HG02759 (cell line): ENCODE results near the gene IGF2BP2.
"Not testable (repeated sequence)": the region's sequence is repeated elsewhere in the genome, so short reads cannot be mapped to it uniquely, and the experiment has no call there.

Source experiments
- ATAC-seq: cut with Tn5 transposase; IDR thresholded peaks from one replicate; pipeline ENCODE4 v1.9.1; 2021; ENCODE audit warnings: mild to moderate bottlenecking, moderate library complexity; ENCODE audit not compliant: unreplicated experiment

Gene IGF2BP2

DNA sequence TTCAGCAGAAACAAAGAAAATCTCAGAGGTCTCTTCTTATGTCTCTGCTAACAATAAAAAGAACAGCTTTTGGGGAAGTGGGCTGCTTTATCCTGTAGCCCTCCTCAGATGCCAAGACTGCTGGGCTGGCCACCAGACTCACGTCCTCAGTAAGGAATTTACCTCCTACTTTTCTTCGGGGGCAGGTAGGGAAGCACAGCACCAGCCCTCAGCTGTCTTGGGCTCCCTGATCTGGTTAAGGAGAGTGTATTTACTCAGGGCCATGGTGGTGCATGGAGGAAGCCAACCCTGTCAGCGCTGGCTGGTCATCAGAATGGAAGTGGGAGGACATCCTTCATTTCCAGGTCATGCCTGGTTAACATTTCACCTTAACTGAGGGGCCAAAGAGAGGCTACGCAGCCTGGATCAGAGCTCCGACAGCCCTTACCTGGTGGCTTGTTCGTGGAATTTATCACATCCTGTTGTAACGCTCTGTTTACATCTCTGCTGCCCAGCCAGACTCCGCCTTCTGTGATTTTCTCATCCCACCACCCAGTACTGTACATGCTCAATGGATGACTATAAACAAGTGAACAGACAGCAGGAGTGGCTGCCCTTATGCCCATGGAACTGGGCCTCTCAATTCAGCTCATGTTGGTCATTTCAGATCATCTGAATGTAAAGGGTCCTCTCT, 108.3 kb downstream of the IGF2BP2 start:
- ATAC-seq = no peak

DNA sequence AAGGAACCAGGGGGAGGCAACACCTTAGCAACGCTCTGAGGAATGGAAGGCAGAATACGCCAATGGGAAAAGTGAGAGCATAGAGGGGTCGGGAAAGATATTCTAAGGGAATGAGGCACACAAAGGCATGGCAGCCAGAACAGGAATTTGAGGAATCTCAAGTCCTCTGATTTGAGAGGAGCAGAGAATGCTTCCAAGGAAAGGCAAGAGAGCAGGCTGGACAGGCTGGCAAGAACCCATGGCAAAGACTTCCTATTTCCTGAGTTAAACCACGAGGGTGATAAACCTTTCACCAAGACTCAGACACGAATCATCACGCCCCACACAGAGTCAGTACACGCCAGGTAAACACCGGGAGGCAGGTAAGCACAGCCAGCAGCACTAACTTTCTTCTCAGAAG, 109.8 kb downstream of the IGF2BP2 start:
- ATAC-seq = no peak

DNA sequence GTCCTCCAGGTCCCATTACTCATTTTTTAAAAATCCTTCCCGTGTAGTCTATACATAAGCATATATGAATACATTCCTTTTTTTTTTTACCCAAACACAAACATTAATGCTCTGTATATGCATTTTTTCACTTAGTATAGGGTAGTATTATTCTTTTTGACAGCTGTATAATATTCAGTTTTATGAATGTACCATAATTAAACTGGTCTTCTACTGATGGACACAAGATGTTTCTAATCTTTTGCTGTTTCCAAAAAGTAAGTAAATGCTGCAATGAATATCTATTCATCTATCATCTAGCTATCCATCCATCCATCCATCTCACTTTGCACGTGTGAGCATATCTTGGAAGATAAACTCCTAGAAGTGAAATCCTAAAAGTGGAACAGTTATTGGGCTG, 110.8 kb downstream of the IGF2BP2 start:
- ATAC-seq = no peak

DNA sequence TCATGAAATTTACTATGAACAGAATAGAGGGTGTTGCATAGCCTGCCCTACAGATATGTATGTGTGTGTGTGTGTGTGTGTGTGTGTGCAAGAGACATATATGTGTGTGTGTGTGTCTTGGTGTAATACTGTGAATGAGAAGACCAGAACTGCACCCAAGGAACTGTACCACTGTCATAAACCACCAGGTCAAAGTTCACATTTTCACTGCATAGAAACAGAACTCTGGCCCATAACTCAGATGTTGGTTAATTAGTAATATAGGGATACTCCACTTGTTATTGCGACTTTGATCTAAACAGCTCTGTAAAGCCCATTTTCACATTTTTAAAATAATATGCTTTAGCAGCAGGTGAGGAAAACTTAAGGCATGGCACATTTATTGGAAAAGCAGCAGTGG, 111.8 kb downstream of the IGF2BP2 start:
- ATAC-seq = no peak

DNA sequence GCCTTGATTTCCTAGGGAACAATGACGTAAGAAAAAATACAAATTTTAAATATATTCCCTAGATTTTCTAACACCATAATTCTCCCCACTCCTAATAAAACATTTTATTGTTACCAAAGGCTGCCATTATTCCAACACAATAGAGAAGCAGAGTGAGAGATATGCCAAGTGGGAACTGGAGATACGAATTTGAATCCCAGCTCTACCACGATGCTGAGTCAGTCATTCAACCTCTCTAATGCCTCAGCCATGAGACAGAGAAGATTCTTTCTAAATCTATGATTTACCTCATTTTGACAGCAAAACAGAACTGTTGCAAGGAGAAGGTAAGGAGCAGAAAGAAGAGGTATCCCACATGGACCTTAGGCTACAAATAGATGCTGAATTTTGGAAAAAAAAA, 112.5 kb downstream of the IGF2BP2 start:
- no peak for ATAC-seq

DNA sequence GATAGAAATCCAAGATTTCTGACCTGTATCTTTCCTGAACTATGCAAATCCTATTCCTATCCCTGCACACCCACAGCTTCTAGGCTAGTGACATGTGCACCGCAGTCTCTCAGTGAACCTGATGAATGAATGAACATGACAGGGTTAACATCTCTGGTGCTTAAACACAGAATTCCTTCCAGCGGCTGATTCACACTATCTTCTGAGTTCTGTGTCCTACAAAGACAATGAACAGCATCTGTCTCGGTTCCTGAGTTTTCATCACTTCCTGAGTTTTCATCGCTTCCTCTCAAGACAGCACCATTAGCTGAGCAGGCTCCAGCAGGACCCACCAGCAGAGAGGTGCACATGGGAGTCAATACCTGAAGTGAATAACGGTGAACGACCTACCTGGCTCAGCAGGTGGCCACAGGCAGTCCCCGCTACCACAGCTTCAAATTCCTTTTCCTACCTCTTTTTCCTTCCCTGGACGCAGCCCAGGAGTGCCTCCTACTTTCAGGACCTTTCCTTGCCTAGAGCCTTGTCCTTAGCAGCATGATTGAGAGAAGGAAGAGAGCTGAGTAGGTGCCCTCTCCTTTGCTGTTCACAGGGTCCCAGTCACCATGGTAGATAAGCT, 113.5 kb downstream of the IGF2BP2 start:
- ATAC-seq = no peak

DNA sequence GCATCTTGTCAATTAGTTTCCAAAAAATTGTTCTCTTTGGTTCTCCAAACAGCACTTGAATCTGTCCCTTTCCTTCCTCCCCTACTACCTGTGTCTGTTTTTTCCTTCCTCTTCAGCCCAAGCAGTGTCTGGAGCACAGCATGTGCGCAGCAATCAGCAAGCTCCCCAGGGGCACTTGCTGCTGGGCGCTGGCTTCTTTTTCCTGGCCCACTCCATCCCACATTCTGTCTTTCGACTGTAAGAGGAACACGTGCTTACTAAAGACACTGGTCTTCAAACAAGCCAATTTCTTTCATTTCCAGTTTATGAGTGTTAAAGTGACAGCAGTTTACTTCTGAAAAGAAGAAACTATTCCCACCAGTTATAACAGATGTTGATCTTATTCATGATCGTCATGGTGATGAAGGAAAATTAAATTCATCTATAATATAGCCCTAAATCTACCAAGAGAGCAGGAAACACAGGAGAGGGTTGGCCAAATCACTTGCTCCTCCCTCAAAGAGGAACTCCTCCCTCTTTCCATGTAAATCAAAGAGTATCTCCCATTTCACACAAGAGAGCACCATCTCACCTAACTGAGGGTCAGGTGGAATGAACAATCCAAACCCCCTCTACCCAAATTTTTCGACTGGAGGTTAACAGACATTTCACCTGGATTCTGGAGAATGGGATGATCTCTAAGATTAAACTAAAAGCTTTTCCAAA, 115.4 kb downstream of the IGF2BP2 start:
- ATAC-seq = no peak

DNA sequence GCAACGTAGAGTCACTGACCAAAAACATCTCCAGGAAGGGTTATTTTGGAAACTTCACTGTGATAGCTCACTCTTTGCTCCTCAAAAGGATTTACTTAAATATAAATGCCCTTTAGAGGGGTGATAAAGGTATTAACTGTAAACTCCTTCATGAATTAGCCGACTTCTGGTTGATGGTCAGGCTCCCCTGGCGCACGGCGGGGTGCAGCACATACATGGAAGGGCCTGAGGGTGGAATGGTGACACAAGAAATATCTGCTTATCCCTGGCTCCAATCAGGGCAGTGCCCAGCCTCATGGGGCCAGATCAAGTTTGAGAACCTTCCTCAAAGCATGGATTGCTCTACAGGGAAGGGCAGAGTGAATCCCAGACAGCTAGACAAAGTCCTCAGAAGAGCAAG, 116.5 kb downstream of the IGF2BP2 start:
- no peak for ATAC-seq

DNA sequence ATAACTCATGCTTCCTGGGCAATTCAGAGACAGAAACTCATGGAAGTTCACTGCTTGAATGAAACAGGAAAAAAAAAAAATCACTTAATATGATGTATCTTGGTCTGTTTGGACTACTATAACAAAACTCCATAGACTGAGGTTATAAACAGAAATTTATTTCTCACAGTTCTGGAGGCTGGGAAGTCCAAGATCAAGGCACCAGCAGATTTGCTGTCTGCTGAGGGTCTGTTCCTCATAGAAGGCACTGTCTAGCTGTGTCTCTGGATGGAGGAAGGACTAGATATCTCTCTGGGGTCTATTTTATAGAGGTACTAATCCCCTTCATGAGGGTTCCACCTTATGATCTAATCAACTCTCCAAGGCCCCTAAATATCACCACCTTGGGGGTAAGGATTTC, 119.3 kb downstream of the IGF2BP2 start:
- no peak for ATAC-seq

DNA sequence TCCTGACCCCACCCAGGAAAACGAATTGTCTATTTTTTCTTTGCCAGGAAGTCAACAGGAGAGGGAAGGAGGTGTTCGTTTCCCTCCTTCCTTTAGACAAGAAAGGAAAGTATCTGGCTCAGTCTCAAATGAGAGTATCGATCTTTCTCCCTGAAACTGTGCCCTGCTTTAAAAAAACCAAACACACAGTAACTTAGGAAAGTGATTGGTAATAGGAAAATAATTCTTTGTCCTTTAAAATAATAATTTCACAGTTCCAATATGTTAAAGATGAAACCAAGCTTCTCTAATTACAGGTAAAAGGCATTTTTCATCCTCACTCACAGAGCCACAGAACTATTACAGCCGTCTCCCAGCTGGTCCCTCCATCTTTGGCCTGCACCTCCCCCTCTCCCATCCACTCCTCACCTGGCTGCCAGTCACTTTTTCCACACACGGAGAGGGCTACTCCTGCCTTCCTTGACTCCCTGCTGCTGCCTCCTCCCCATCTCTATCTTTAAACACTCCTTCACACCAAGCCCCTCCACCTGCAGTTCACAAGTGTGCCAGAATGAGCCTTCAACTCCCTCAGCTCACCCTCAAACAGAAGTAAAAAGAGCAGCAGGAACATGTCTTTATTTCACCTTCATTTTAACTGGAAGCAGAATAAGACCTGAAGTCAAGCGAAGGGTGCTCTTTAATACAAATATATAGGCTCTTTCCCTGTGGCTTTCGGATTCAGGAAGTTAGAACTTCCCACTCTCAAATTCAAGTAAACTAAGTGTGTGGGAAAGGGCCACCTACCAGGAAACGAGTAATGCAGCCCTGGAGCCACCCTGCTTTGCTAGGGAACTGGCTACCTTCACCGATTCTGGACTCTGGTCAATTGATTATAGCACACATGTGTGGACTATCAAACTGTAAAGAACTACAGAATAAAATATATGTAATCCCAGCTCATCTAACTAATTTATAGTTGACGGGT, 122.3 kb downstream of the IGF2BP2 start:
- ATAC-seq = no peak

DNA sequence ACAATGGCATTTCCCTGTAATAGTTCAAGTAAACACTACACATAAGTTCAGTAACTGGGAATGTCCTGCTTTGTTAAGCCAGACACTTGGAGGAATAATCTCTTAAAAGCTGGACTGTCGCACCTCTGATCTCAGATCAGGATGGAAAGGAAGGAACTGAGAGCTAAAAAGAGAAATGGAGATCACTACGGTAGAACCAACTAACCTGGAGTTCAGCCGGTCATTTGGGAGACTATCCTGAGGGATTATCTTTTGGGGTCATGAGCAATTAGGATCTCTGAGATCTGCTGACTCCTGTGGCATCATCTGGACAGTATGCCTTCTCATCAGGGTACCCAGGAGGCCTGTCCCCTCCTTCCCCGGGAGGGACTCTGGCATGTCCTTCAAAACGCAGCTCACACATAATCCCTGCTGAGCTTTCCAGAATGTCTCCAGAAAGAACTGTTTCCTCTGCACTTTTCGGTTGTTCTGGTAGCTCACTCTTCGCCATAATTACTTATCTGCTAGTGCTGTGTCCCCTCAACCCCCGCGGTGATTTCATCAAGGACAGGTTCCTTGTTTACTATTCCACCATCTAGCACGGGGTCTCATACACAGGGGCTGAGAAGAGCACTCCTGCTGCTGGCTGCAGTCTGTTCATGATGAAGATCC, 123.1 kb downstream of the IGF2BP2 start:
- no peak for ATAC-seq

DNA sequence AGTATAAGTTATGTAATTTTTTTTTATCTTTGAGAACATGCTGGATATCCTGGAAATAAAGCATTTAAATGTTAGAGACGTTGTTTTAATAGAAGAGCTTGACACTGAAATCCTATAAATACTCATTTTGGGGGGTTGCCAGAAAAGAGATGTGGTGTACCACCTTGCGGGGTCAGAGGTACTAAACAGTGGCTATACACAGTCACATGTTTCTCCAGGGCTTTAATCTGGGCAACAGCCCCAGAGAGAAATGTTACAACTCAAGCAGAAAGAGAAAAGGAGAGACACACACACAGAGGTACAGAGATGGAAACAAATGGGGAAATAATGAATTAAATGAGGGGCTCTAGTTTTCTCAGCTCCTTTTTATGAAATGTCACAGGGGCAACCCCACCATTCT, 124.9 kb downstream of the IGF2BP2 start:
- no peak for ATAC-seq

DNA sequence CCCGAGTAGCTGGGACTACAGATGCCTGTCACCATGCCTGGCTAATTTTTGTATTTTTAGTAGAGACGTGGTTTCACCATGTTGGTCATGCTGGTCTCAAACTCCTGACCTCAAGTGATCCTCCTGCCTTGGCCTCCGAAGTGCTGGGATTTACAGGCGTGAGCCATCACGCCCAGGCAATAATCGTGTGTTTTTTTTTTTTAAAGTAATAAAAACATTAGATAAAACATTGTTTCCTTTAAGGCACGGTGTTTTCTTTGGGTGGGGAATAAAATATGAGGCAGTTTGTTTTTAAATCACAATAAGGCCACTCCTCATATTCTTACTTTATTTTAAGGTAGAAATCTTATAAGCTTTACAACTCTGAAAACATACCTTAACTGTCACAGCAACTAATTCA, 127.6 kb downstream of the IGF2BP2 start:
- ATAC-seq = not testable (repeated sequence)

DNA sequence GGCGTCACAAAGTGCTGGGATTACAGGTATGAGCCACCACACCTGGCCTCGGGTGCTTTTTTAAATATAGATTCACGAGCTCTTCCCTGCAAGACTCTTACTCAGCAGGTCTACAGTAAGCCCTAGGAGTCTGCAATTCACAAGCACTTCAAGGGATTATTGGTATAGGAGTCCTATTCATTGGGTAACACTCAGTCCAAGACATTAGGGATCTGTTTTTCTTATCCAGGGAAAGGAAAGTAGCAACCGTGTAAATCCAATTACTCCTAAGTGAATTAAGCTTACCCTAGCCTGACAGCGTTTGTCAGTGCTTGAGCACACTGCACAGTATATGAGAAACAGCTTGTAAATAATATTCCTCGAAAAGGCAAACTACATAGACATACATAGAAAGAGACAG, 128.8 kb downstream of the IGF2BP2 start:
- ATAC-seq = no peak

DNA sequence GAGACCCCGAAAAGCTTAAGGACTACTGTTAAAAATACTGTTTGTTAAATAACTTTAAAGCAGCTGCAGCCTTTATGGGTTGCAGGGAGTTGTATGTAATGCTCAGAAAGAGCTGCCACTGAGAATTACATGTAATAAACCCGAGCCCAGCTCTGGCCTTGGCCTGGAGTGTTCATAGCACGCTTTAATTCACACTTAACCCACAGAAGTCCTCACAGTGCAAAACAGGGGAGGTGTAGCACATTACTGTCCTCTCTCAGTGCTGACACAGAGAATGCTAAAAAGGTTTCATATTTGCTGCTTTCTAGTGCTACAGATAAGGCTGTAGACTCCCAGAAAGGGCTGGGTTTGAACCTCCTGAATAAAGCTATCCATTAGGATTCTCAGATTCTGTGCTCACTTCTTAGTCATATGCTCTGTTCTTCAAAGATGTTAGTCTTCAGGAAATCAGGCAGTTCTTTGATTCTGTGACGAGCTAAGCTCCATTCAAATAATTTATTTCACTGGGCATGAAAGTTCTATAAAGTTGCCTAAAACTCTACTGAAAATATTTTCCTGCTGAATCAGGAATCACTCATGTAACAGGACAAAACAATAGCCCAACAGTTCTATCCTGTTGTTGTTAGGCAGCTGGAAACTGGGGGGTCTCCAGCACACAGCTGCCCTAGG, 130.7 kb downstream of the IGF2BP2 start:
- no peak for ATAC-seq

DNA sequence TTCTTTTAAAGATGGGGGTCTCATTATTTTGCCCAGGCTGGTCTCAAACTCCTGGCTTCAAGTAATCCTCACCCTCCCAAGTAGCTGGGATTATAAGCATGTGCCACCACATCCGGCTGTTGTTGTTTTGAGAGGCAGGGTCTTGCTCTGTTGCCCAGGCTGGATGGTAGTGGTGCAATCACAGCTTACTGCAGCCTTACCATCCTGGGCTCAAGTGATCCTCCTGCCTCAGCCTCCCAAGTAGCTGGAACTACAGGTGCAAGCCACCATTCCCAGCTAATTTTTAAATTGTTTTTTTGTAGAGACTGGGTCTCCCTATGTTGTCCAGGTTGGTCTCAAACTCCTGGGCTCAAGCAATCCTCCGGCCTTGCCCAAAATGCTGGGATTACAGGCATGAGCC, 133.2 kb downstream of the IGF2BP2 start:
- ATAC-seq = no peak

DNA sequence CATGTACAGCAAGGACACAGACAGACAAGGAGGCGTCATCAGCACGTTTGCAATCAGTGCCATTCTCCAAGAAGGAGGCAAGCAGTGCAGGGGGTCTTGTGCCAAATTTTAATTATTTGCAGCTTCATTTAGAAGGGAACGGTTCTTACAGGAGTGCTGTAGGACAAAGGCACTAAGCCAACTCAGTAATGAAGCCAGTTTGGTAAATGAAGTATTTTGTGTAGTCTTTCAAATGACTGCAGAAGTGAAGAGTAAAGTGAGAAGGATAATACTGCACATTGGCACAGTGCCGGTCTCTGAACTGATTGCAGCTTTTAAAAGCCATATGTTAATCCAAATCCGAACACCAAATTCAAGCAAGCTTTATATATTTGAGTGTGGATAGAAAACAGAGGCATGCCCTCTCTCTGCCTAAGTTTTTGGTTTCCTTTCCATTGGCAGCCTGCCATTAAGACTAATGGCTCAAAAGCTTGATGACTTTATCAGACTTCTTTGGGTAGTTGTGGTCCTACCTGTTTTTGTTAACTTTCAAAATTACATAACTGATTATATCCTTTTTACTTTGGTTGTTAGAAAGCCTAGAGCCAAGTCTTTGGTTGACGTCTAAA, 137.5 kb downstream of the IGF2BP2 start:
- ATAC-seq = no peak

DNA sequence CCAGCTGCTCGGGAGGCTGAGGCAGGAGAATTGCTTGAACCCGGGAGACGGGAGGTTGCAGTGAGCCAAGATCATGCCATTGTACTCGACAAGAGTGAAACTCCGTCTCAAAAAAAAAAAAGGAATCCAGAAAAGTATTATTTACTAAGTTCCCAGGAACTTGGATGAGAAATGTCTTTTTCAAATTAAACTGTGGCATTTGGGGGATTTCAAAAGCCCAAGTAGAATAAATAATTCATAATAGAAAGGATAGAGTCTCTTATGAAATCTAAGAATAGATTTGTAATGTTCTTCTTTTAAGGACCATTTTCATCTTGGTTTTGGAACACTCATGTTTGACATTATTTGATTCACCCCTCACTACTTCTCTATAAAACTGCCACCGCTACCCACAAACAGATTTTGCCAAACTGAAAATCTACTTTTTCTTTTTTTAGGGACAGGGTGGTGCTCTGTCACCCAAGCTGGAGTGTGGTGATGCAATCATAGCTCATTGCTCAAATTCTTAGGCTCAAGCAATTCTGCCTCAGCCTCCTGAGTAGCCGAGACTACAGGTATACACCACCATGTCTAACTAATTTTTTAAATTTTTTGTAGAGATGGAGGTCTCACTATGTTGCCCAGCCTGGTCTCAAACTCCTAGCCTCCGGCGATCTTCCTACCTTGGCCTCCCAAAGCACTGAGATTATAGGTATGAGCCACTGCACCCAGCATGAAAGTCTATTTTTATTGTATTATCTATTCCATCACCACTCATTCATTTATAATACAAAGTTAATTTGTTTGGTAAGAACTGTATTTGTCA, 139.4 kb downstream of the IGF2BP2 start:
- ATAC-seq = no peak

DNA sequence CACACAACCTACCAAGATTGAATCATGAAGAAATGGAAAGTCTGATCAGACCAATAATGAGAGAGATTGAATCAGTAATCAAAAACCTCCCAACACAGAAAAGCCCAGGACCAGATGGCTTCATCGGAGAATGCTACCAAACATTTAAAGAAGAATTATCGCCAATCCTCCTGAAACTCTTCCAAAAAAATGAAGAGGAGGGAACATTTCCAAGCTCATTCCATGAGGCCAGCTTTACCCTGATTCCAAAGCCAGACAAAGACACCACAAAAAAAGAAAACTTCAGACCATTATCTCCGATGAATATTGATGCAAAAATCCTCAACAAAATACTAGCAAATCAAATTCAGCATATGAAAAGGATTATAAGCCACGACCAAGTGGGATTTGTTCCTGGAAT, 144.6 kb downstream of the IGF2BP2 start:
- no peak for ATAC-seq
